HG02642 (cell line): ENCODE data around the gene ICAM2.
"Not testable (repeated sequence)": the region's sequence is repeated elsewhere in the genome, so short reads cannot be mapped to it uniquely, and the experiment has no call there.

ENCODE experiments used
- ATAC-seq: cut with Tn5 transposase; IDR thresholded peaks from one replicate; pipeline ENCODE4 v1.9.1; 2021; ENCODE audit warnings: mild to moderate bottlenecking; ENCODE audit not compliant: unreplicated experiment, poor library complexity

The ICAM2 gene

GRCh38 chr17:63998050-63998720 lies 22.2 kb downstream of the ICAM2 start, which contains the start of gene PRR29:
TSS of gene PRR29 (plus strand) at chr17:63998351. CDS start at chr17:63998365, 14 bp downstream.
- ATAC-seq = peak; percentile 72

GRCh38 chr17:63997341-63998048 lies 22.9 kb downstream of the ICAM2 start:
- ATAC-seq = no peak

- no peak for ATAC-seq
Observed at GRCh38 chr17:63996430-63997182, 23.8 kb downstream of the ICAM2 start.

- no peak for ATAC-seq
Observed at GRCh38 chr17:63995626-63996025, 24.8 kb downstream of the ICAM2 start.

GRCh38 chr17:63993368-63993985 lies 27.0 kb downstream of the ICAM2 start:
- no peak for ATAC-seq

- ATAC-seq = no peak
Observed at GRCh38 chr17:63991611-63992010, 28.8 kb downstream of the ICAM2 start.

- no peak for ATAC-seq
Observed at GRCh38 chr17:63989622-63990345, 30.6 kb downstream of the ICAM2 start.

GRCh38 chr17:63988741-63989621 lies 31.5 kb downstream of the ICAM2 start:
- no peak for ATAC-seq

- no peak for ATAC-seq
Observed at GRCh38 chr17:63988127-63988478, 32.3 kb downstream of the ICAM2 start.

GRCh38 chr17:63987221-63988126 lies 33.0 kb downstream of the ICAM2 start:
- ATAC-seq = no peak

- ATAC-seq = no peak
Observed at GRCh38 chr17:63986821-63987220, 33.6 kb downstream of the ICAM2 start.

- no peak for ATAC-seq
Observed at GRCh38 chr17:63985387-63986140, 34.9 kb downstream of the ICAM2 start.

- no peak for ATAC-seq
Observed at GRCh38 chr17:63984651-63985386, 35.6 kb downstream of the ICAM2 start.

GRCh38 chr17:63984236-63984635 lies 36.2 kb downstream of the ICAM2 start:
- no peak for ATAC-seq

GRCh38 chr17:63983320-63983719 lies 37.1 kb downstream of the ICAM2 start:
- ATAC-seq = no peak

GRCh38 chr17:63982641-63983040 lies 37.8 kb downstream of the ICAM2 start:
- ATAC-seq = not testable (repeated sequence)
